NCI-H128 (cell line): Measurements from ENCODE around the gene LDLRAD4.

Source experiments
- DNase-seq: peaks from one replicate; lab custom pipeline; 2025; ENCODE audit not compliant: unreplicated experiment; lab: John Stamatoyannopoulos, UW

Gene LDLRAD4

DNA sequence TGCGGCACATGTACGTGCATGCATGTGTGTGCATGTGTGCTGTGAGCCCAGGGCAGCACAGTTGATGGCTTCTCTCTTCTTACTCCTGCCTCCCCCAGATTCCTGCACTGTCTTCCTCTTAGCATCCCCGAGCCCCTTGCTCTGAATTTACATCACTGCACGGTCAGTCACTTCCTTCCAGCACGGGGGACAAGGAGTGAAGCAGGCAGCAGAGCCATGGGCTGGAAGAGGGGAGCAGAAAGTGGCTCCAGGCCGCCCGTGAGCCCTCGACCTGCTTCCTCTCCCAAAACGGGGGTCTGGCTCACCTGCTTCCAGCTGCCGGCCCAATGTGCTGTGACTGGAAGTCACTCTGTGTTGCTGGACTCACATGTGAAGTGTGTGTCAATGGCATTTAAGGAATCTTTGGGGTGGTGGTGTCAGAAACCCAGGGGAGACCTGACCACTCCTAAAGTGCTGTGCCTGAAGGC is 401.7 kb downstream of the LDLRAD4 start:
- no peak for DNase-seq

DNA sequence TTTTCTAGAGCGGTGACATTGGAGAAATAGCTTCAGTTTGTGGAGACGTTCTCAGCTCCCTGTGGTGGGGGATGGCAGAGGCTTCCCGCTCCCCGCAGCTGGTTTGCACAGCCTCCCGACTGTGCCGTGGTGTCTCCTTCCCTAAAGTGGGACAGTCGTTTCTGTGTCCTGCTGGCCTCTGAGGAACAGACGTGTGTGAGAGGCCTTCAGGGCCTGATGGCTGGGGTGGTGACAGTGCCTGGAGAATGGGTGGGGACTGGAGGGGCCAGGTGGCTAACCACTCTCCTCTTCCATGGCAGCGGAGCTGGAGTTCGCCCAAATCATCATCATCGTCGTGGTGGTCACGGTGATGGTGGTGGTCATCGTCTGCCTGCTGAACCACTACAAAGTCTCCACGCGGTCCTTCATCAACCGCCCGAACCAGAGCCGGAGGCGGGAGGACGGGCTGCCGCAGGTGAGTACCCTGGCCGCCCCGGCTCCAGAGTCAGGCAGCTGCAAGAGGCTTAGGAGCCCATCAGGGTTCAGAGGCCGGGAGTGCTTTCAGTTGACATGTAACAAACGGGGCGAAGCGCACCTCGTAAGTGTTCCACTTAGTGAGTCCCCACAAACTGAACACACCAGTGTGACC is 402.4 kb downstream of the LDLRAD4 start:
- DNase-seq, result no peak

DNA sequence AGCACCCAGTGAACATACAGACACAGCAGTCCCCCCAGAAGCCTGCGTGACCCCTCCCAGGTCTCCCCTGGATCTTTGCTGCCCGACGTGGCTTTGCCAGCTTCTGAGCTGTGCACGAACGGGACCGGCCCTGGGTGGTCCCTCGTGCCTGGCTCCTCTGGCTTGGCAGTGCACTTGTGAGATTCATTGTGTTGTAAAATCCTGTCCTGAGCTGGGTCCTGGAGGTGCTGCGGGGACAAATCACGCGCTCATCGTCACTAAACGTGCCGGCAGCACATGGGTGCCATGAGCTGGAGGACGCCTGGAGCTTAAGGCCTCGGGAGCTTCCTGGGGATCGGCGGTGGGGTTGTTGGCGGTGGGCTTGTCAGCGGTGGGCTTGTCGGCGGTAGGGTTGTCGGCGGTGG is 402.9 kb downstream of the LDLRAD4 start:
- DNase-seq, result no peak

DNA sequence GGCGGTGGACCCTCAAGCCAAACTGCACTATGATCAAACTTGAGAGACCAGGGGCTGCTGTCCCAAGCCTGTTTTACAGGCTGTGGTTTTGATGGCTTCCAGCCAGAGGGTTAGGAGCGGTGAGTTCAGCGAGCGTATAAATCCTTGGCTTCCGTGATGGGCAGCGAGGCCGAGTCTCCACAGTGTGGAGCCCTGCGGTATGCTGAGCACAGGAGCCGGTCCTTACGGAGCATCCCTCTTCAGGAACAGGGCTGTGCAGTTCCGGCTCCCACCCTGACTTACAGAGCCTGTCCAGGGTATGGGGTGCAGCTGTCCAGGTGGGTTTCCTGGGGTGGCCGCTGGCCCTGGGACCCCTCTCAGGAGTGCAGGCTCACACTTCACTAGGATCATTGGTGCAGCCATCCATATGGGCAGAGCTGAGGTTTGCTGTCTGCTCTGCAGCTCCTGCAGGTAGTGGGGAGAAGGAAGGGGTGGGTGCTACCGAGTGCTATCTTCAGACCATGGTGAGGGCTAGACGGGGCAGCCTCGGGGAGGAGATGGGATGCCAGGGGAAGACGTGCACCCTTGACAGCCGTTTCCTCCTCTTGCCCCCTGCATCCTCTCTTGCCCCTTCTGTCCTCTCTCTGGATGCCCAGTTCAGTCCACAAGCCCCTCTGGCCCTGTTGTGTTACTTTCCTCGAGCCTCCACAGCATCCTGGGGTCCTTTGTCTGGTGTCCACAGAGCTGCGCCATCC is 403.5 kb downstream of the LDLRAD4 start:
- DNase-seq, result no peak

DNA sequence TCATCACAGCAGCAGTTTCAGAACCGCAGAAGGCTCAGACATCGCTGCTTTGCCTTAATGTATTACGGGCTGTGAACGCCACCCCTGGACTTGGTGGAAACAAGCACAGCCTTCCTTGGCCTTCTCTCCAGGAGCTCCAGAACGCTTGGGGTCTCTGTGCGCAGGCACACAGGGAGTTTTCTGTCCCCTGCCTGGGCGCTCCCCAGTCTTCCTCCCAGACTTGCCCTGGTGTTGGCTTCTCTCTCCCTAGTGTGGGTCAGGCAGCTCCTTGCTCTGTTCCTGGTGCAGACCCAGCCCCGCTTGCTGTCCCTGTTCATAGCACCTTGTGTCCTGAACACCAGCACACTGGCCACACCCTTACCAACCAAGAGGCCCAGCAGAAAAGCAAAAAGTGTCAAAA is 404.2 kb downstream of the LDLRAD4 start:
- DNase-seq, result no peak

DNA sequence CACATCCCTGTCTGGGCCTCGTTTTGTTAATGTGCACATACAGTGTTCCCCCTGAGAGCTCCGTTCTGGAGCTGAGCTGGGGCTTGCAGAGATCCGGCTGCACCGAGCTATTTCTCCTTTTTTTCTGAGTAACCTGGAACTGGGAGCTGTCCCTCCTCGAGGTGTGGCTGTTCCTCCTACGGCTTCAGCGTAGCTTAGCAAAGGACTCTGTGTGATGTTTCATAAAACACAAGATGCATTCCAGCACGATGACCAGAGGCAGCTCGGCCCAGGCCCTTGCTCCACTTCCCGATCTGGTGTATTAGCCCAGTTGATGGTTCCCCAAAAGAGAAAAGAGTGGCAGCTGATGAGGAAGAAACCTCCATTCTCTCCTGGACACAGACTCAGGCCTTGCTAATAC is 404.8 kb downstream of the LDLRAD4 start:
- DNase-seq, result no peak

DNA sequence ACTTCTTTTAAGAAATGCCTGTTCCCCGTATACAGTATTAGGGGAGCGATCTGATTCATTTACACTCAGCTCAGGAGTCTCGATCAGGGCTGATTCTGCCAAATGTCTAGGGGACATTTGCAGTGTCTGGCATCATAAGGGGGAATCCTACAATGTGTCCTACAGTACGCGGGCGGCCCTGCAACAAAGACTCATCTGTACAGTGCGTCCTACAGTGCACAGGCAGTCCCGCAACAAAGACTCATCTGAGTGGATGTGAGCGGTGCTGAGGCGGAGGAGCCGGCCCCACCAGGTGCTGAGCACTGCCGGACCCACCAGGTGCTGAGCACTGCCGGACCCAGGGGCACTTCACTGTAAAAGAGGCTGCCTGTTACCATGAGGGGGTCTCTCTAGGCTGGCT is 405.3 kb downstream of the LDLRAD4 start:
- DNase-seq, result no peak

DNA sequence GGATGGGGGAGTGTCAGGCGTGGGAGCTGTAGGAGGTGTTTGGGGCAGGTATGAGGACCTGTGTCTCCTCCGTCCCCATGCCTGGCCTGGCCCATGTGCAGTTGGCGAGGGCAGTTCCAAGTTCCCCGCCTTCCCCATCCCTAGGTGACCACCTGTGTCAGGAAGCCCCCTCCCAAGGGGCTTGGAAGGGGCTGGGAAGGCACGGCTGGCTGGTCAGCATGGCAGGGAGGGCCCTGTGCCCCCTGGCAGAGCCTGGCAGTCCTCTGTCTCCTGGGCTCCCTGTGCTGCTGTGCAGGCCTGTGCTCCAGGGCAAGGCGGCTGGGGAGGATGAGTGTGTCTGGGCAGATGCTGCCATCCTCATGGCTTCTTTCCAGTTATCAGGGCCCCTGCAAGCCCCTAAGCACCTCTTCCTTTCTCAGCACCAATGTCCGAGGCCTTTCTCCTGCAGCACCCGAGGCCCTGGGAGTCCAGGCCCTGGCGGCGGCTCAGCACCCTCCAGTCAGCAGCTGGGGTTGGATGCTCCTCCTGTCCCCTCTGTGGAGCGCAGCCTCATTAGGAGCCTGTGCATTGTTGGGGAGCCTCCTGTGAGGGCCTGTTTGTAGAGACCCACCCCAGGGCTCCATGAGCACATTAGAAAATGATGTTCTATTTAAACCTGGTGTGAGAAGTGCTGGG is 406.1 kb downstream of the LDLRAD4 start:
- DNase-seq, result no peak

DNA sequence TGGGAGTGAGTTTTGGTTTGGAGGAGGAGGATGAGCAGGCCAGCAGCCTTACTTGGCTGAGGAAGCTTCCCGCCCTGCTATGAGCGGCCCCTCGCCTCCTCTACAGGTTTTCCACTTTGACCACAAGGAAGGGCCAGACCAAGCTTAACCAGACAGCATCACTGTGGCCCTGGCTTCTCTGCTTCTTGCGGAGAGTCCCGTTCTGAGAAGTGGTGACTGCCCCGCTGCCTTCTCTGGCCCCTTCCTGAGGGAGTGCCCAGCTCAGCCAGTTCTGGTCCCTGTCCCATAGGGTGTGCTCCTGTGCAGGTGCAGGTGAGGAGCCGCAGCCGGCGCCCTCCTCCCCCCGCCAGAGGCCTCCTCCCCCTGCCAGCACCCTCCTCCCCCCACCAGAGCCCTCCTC is 406.8 kb downstream of the LDLRAD4 start:
- no peak for DNase-seq

DNA sequence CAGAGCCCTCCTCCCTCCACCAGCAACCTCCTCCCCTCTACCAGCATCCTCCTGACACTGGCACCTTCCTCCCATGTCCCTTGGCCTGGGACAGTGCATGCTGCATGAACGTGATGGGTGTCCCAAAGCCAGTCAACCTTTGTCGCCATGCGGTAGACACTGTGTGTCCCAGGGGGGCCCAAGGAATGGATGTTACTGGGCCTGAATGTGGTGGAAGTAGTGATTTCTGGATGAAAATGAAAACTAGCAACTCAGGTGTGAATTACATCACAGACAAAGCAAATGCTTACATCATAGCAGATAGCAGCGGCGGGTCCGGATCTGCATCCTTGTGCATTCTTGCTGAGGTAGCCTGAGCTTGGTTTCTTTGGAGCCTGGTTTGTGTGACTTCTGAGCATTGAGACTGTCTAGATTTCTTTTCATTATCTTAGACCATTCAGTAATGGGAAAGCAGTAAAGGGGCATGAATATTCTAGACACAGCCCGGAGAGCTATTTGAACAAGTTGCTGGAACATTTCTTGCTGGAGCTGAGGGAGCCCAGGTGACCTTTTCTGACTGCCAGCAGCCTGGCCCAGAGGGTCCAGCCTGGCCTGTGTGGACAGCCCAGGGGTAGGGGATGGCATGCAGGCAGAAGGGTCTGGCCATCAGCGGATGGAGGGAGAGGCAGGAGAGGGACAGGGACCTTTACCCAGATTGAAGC is 407.4 kb downstream of the LDLRAD4 start:
- DNase-seq, result no peak

DNA sequence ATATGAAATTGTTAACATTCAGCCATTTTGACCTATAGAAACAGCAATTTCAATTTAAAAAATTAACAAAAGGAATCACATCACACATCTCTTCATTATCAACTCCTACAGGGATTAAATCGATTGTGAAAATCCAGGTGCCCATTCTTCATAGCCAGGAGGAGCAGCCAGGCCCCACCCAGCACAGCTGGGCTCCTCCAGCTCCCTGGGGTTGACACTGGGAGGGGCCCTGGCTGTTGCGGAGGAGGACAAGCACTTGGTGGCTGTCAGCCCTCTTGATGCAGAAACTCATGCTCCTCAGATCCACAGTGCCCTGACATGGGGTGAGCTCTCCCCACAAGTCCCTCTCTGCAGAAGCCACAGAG is 408.0 kb downstream of the LDLRAD4 start:
- no peak for DNase-seq

DNA sequence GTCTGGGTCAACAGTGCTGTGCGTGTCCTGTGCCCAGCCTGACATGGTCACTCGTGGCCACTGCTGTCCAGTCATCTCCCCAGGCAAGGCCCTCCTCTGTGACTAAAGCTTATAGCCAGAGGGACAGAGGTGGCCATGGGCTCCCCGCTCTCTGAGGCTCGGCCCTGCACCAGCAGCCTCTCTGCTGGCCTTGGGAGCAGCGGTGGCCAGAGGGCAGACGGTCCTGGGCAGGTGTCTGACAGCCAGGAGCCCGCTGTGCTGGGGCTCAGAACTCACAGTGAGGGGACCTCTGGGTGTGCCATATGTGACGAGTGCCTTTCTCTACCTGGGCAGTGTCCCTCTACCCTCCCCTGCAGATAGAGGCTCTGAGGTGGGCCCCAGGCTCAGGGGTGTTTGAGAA is 409.1 kb downstream of the LDLRAD4 start:
- no peak for DNase-seq

DNA sequence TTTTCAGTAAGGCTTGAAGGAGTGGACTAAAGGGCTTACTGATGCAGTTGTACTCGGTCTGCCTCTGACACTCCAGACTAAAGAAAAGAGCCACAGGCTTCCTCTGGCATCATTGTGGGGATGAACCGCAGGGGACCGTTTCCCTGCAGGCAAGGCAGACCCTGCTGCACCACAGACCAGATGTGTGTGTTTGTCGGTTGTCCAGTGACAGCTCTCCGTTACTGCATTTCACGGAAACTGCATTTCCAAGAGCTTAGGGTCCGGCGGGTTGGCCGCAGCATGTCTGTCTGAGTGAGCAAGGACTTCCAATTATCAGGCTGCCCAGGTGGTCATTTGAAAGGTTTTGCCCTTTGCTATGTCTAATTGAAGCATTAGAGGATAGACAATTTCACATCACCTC is 409.7 kb downstream of the LDLRAD4 start:
- no peak for DNase-seq

DNA sequence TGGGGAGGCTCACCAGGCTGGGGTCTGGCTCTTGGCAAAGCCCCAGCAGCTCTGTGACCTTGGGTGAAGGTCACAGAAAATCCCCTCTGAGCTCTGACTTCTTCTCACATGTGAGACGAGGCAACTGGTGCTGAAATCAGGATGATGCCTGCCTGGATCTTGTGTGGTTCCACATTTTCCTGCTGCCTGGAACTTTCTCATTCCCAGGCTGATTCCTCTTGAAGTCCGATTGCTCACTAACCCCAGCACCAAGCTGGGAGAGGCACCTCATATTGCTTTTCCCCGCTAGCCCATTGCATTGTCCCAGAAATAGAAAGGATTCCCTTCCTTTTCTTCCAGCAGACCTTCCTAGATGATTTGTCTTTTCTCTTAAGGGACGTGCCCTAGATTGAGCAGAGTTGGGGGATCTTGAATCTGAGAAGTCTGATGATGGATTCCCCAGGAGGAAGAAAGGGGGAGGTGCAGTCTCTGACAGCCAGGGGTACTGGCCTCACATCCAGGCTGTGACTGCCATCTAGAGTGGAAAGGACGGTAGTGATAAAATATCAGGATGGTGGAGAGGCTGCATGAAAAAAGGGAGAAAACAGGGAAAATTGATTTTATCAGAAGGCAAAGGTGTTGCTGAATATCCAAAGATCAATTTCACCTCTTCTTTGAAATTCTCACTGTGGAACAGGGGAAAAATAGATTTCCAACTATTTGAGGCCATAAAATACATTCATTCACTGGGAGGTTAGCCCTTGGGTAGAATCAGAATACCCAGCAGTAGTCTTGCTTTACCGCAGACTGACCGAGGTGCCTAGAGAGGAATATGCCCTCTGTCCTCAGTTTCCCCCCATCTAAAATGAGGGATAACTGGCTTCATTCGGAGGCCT is 411.5 kb downstream of the LDLRAD4 start:
- DNase-seq, result peak; percentile 51

DNA sequence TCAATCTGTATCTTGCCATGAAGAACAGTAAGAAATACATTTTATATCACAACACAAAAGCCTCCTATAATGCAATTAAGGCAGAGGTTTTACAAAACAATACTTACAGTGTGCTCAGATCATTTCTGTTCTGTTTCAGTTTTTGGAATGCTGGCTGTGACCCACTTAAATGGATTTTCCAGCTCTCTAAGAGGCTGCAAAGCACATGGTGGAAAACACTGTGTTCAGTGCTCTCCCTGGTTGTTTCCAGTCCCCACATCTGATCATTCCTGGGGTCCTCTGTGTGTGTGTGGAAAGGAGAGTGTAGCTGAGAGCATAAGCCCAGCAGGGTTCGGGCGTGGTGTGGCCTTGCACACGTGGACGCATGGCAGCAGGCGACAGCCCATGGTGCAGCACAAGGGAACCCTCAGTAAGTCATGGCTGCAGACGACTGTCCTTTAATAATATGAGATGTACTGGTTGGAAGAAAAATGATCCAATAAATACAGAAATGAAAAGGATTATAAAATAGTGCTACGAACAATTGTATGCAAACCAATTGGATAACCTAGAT is 412.2 kb downstream of the LDLRAD4 start:
- DNase-seq, result no peak

DNA sequence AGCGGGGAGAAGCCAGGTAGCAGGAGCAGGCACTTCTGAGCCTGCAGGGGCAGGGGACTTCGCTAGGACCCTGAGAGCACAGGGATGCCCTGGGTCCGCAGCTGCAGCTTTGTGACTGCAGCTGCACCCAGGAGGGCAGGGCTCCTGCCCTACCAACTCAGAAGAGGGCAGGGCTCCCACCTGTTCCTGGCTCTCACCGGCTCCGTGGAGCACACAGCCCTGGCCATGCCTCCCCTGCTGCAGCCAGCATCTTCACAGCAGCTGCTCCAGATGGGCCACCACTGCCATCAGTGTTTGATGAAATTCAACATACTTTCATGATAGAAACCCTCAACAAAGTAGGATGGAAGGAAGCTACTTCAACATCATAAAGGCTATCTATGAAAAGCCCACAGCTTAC is 415.1 kb downstream of the LDLRAD4 start:
- DNase-seq, result no peak

DNA sequence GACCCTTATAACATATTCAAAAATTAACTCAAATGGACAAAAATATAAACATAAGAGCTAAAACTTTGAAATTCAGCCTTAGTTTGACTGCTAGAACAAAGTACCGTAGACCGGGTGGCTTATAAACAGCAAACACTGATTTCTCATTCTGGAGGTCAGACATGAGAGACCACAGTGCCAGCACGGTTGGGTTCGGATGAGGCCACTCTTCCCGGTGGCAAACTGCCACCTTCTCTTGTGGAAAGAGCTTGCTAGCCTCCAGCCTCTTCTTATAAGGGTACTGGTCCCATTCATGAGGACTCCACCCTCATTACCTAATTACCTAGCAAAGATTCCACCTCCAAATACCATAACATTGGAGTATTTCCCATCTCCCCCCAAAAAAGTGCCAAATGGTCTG is 416.5 kb downstream of the LDLRAD4 start:
- DNase-seq, result no peak

DNA sequence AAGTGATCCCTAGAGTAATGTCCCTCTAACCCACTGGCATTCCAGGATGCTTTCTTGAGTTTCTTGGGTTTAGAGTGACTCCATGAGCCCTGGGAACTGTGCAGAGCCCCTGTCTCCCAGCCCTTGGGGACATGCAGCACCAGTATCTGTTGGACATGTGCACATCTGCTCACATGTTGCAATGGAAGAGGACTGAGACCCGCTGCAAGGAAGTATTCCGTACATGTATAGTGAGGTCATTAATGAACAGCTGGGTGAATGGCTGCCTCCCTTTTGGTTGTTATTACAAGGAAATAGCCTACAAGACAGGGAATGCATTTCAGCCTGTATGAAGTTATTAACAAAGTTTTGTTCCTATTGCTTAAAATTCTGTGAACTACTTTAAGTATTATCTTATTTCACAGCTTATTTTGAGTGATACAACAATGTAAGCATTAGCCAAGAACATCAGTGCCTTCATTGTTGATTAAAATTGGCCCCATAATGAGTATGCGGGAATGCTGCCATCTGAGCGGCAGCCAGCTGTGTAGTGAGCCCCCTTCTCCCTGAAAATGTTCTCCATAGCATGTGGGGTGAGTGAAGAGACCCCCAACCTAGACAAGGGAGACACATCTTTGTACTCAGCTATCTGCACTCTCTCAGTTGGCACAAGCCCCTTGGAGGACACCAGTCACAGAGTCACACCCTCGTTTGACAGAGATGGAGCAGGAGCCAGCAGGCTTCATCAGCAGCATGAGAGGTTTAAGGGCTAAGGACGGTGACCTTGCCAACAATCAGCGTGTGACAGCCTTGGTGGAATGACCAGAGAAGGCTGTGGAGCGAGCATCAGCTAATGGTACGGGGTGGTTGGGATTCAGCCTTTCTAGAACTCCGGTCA is 420.4 kb downstream of the LDLRAD4 start:
- DNase-seq, result no peak

DNA sequence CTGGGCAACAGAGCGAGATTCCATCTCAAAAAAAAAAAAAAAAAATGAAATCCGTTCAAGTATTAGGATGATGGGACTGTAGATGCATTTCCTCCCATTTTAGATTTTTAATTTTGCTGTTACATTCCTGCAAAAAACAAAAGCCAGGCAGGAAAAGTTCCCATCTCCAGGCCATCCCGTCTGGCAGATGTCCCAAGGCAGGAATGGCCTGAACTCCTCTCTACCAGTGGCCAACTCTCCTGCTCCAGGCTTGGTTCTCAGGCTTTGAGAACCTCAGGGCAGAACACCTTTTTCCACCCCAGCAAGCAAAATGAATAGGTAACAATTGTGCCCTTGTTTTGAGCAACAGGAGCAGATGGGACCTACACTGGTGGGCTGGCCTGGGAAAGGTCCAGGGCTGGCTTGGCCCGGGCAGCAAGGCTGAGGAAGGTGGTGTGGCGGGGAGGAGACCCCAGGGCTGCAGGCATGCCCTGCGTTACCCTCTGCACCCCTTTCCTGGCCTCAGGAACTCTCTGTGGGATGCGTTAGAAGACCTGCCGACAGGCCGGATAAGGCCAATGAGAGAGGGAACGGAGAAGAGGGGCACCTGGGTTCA is 421.8 kb downstream of the LDLRAD4 start:
- DNase-seq, result no peak
